MG63 (cell line): Measurements from ENCODE around the gene CSRP3. TPM values are rescaled to one million over a fixed set of nuclear protein-coding genes. Genes with fewer than 3 reads are reported as not detected.

ENCODE experiments used
- DNase-seq: peaks from one replicate; pipeline ENCODE4 v3.0.0-alpha.2; 2020
- H3K27me3 ChIP-seq: fragments of 250-450 bp; sonication (Bioruptor Pico); 2 replicates; pipeline ENCODE4 v1.5.1; 2020; ENCODE audit warnings: mild to moderate bottlenecking, moderate library complexity
- H3K36me3 ChIP-seq: fragments of 250-450 bp; sonication (Bioruptor Pico); 2 replicates; pipeline ENCODE4 v1.5.1; 2020; ENCODE audit warnings: mild to moderate bottlenecking, moderate library complexity
- H3K4me3 ChIP-seq: fragments of 250-450 bp; sonication (Bioruptor Pico); 2 replicates; pipeline ENCODE4 v1.5.1; 2020; ENCODE audit warnings: mild to moderate bottlenecking, moderate library complexity
- H3K9me3 ChIP-seq: fragments of 250-450 bp; sonication (Bioruptor Pico); 2 replicates; pipeline ENCODE4 v1.5.1; 2020; ENCODE audit warnings: mild to moderate bottlenecking, moderate library complexity
- total RNA-seq: library from RNA; depleted of rRNA; stranded (reverse); fragments of >200 nt; shearing (Covaris generic); gene quantifications from 2 replicates; pipeline ENCODE4 v1.2.3, GENCODE V29; 2014; ENCODE audit warnings: low replicate concordance

CSRP3 gene
- total RNA-seq, 1 experiment from 2014 or later = not detected

DNA sequence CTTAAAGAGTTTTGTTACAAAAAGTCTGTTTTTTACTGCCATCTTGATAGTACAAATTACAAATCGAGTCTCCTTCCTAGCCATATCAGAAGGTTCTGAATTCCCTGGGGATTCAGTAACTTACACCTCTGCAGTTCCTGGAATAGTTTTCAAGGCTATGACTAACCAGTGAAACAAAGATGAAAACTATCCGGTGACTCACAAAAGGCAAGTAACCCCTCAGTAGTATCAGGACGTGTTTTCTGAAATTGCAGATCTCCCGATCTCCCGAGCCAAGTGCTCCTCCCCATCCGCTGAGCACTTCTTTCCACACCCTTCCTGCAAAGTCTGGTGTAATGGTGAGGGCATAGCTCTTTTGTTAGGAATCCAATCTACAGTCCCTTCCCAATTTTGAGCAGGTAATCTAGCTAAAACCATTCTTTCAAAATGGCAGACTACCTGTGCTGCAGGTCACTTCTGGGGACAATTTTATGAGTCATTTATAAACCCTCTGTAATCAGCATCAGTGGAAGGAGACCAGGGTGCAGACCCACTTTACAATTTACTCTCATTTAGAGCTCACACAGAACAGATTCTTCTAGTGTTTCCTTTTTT, 31.2 kb upstream of the CSRP3 start:
- DNase-seq = peak; percentile 51
- no peaks in the 10 kb centered on the region for H3K9me3 ChIP-seq
- peaks cover 30% of the 10 kb centered on the region for H3K36me3 ChIP-seq
- no peak overlapping the region for H3K4me3 ChIP-seq
- no peaks in the 10 kb centered on the region for H3K27me3 ChIP-seq

- no peak overlapping the region for H3K4me3 ChIP-seq
- peaks cover 16% of the 10 kb centered on the region for H3K36me3 ChIP-seq
- no peaks in the 10 kb centered on the region for H3K9me3 ChIP-seq
- DNase-seq = no peak
- H3K27me3 ChIP-seq = no peaks in the 10 kb centered on the region
Observed at GRCh38 chr11:19229671-19230070, 27.9 kb upstream of the CSRP3 start.

DNA sequence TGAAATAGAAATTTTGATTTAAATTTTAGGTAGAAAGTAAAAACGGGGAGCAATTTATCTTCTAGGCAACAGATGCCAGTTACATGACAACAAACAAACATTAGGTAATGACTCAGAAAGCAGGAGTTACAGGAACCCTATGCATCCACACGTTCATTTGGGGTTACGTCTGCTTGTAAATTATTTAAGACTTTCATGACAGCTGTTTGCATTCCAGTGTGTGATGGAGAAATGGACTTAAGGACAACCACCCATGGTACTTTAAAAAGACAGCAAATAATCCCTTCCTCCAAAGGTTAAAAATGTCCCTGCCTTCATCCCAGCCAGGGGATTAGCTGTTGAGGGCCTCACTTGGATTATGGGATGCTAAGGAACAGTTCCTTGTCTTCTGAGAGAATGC, 27.2 kb upstream of the CSRP3 start:
- Histone ChIP-seq H3K36me3 (peaks cover 12% of the 10 kb centered on the region), H3K4me3 (no peak overlapping the region), H3K9me3 (no peaks in the 10 kb centered on the region), H3K27me3 (no peaks in the 10 kb centered on the region)
- DNase-seq = no peak

- Histone ChIP-seq H3K9me3 (no peaks in the 10 kb centered on the region), H3K4me3 (no peak overlapping the region), H3K27me3 (no peaks in the 10 kb centered on the region), H3K36me3 (peaks cover 7% of the 10 kb centered on the region)
- DNase-seq = no peak
Observed at GRCh38 chr11:19226378-19227195, 24.8 kb upstream of the CSRP3 start.

GRCh38 chr11:19225581-19225980, 23.8 kb upstream of the CSRP3 start:
- Histone ChIP-seq H3K4me3 (no peak overlapping the region), H3K27me3 (no peaks in the 10 kb centered on the region), H3K9me3 (no peaks in the 10 kb centered on the region), H3K36me3 (peaks cover 7% of the 10 kb centered on the region)
- no peak for DNase-seq

- DNase-seq = no peak
- H3K4me3 ChIP-seq = no peak overlapping the region
- H3K9me3 ChIP-seq = no peaks in the 10 kb centered on the region
- peaks cover 7% of the 10 kb centered on the region for H3K36me3 ChIP-seq
- H3K27me3 ChIP-seq = no peaks in the 10 kb centered on the region
Observed at GRCh38 chr11:19225123-19225522, 23.3 kb upstream of the CSRP3 start.

GRCh38 chr11:19220903-19221724, 19.3 kb upstream of the CSRP3 start:
- H3K36me3 ChIP-seq = no peaks in the 10 kb centered on the region; the same call in 1 of the 2 replicates
- H3K4me3 ChIP-seq = no peak overlapping the region
- no peaks in the 10 kb centered on the region for H3K27me3 ChIP-seq
- no peak for DNase-seq
- H3K9me3 ChIP-seq = no peaks in the 10 kb centered on the region

GRCh38 chr11:19218786-19219460, 17.1 kb upstream of the CSRP3 start:
- H3K27me3 ChIP-seq = no peaks in the 10 kb centered on the region
- H3K9me3 ChIP-seq = no peaks in the 10 kb centered on the region
- H3K4me3 ChIP-seq = no peak overlapping the region
- H3K36me3 ChIP-seq = no peaks in the 10 kb centered on the region; the same call in 1 of the 2 replicates
- DNase-seq = no peak

DNA sequence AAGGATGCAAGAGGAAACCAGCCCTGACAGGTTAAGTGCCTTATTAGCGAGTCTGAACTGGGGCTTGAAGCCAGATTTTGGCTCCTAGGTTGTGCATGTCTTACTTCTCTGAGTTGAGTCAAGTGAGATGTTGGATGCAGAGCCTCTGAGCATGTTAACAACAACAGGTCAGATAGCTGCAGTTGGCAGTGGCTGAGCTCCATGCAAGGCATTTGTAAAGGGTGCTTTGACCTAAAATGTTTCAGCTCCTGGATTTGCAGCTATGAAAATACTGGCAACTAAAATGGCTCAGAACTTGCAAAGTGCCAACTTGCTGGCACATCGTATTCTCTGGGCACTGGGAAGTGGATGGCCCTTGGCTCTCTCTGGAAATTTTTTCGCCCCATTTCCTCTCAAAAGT, 16.4 kb upstream of the CSRP3 start:
- no peak for DNase-seq
- H3K4me3 ChIP-seq = no peak overlapping the region
- H3K9me3 ChIP-seq = no peaks in the 10 kb centered on the region
- peaks cover 3% of the 10 kb centered on the region for H3K27me3 ChIP-seq
- H3K36me3 ChIP-seq = no peaks in the 10 kb centered on the region; the same call in 1 of the 2 replicates

DNA sequence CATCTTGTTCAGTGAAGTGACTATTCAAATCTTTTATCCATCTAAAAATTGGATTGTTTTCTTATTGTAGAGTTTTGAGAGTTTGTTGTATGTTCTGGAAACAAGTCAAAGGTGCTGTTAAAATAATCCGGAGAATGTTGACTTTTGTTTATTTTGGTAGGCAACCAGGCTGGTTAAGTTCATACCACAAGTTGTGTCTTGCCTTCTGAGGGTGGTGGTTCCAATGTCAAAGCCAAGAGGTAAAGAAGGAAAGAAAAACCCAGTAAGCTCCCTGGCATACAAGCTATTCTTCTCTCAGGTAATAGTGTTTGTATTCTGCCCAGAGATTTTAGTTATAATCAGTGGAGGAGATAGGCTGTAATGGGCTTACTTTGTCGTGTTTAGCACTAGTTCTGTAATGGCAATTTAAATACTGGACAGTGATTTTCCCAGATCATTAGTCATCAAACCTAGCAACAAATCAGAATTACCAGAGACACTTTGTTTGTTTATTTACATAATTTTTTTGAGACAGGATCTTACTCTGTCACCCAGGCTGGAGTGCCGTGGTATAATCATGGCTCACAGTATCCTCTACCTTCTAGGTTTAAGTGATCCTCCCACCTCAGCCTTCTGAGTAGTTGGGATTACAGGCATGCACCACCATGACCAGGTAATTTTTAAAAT, 15.1 kb upstream of the CSRP3 start:
- no peak overlapping the region for H3K4me3 ChIP-seq
- H3K27me3 ChIP-seq = peaks cover 3% of the 10 kb centered on the region
- H3K9me3 ChIP-seq = no peaks in the 10 kb centered on the region
- DNase-seq = no peak
- no peaks in the 10 kb centered on the region for H3K36me3 ChIP-seq

DNA sequence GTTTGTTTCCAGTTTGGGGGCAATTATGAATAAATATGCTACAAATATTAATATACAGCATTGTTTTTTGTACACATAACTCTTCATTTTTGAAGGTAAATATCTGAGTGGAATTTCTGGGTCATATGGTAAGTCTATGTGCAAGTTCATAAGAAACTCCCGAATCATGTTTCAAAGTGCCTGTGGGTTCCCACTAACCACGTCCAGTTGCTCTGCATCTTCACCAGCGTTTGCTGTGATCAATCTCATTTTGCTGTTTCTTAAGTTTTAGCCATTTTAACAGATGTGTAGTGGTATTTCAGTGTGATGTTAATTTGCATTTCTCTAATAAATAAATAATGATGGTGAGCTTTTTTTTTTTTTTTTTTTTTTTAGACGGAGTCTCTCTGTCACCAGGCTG, 14.2 kb upstream of the CSRP3 start:
- no peak overlapping the region for H3K4me3 ChIP-seq
- H3K9me3 ChIP-seq = no peaks in the 10 kb centered on the region
- DNase-seq = no peak
- H3K27me3 ChIP-seq = peaks cover 3% of the 10 kb centered on the region
- no peaks in the 10 kb centered on the region for H3K36me3 ChIP-seq

GRCh38 chr11:19209617-19210370, 8.0 kb upstream of the CSRP3 start:
- H3K4me3 ChIP-seq = no peak overlapping the region
- no peaks in the 10 kb centered on the region for H3K9me3 ChIP-seq
- H3K27me3 ChIP-seq = peaks cover 8% of the 10 kb centered on the region
- DNase-seq = no peak
- no peaks in the 10 kb centered on the region for H3K36me3 ChIP-seq

DNA sequence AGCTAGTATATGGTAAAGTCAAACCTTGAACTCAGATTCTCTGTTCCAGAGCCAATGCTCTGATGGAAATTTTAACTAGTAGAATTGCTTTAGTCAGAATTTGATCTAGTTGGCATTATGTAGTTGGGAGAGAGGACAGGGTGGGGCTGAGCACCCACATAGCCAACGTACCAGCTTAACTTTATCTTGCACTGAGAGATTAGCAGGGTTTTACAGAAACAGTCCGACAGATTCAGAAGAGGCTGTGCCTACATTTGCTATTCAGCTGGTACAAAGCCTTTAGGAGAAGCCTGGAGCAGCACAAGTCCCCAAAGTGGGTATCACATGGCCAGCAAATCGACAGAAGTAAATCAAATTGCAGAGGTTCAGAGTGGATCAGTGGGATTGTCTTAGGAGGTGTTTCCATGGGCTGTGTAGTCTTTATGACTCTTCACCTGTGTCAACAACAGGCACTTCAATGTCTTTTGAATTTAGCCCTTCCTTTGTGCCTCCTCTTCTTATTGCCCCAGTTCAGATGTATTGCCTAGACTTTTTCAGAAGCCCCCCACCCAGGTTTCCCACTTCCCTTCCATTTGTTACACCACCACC, 7.3 kb upstream of the CSRP3 start:
- Histone ChIP-seq H3K9me3 (no peaks in the 10 kb centered on the region), H3K27me3 (peaks cover 8% of the 10 kb centered on the region), H3K4me3 (no peak overlapping the region), H3K36me3 (no peaks in the 10 kb centered on the region)
- no peak for DNase-seq

DNA sequence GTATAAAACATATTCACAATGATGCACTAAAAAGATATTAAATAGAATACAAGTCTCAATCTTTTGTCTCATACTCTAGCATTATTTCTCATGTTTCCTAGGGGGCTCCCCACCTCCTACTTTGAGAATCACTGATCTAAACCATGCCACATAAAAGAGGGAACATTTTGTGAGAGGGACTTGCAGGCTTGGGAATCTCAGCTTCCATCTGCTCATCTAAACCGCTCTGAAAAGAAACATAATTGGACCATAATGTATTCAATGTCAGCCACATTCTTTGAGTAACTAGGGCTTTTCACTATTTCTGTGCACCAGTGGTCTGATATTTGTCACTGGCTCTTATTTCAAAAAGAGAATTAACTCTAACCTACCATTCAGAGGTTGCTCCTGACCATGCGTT, 6.4 kb upstream of the CSRP3 start:
- Histone ChIP-seq H3K36me3 (no peaks in the 10 kb centered on the region), H3K9me3 (no peaks in the 10 kb centered on the region), H3K27me3 (peaks cover 5% of the 10 kb centered on the region; the same call in 1 of the 2 replicates), H3K4me3 (no peak overlapping the region)
- DNase-seq = no peak

DNA sequence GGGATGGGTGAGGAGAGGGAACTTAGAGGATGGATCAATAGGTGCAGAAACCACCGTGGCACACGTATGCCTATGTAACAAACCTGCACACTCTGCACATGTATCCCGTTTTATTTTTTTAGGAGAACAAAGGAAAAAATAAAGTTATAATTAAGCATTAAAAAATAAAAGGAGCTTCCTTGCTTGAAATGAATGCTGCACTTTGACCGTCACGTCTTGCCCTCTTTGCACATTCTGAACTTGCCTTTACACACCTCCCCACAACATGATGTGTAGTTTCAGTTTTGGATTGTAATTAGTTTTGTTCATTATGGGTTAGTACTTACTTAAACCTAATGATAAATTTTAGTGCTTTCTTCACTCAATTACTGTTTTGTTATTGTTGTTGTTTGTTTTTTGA, 3.1 kb upstream of the CSRP3 start:
- no peak for DNase-seq
- Histone ChIP-seq H3K27me3 (peaks cover 5% of the 10 kb centered on the region; the same call in 1 of the 2 replicates), H3K36me3 (no peaks in the 10 kb centered on the region), H3K9me3 (no peaks in the 10 kb centered on the region), H3K4me3 (no peak overlapping the region)
